GM23338 (cell line): ENCODE measurements around the gene MAMDC2. TPM values are rescaled to one million over a fixed set of nuclear protein-coding genes. Genes with fewer than 3 reads are reported as not detected.

Experiments
- CREB1 ChIP-seq: fragments of 250-450 bp; sonication (Bioruptor Pico); IDR thresholded peaks from 2 replicates; pipeline ENCODE4 v1.5.0; 2020; ENCODE audit warnings: low read depth, mild to moderate bottlenecking, moderate library complexity
- ETS1 ChIP-seq: IDR thresholded peaks from 2 replicates; pipeline ENCODE4 v1.6.1; 2016; ENCODE audit warnings: antibody characterized with exemption
- STAT1 ChIP-seq: IDR thresholded peaks from one replicate; pipeline ENCODE4 v1.6.1; 2016; ENCODE audit warnings: antibody characterized with exemption; ENCODE audit not compliant: unreplicated experiment
- ZNF331 ChIP-seq: fragments of 250-450 bp; sonication (Bioruptor Pico); IDR thresholded peaks from 2 replicates; pipeline ENCODE4 v1.5.0; 2020; ENCODE audit warnings: low read depth, mild to moderate bottlenecking, moderate library complexity
- polyA plus RNA-seq: library from polyadenylated mRNA; unstranded; fragments of >200 nt; fragmentation: Nextera tagmentation; extraction: Ambion mirVana; gene quantifications from 2 replicates; pipeline ENCODE4 v1.2.1, GENCODE V29; 2016
- total RNA-seq: library from RNA; depleted of rRNA; stranded (reverse); fragments of >200 nt; shearing (Covaris generic); gene quantifications from 2 replicates; pipeline ENCODE4 v1.2.3, GENCODE V29; 2014
- TF ChIP-seq, protein P1 (sequence below): fragments of 250-450 bp; sonication (Bioruptor Pico); IDR thresholded peaks from 2 replicates; pipeline ENCODE4 v1.5.0; 2020; ENCODE audit warnings: mild to moderate bottlenecking, moderate library complexity
- TF ChIP-seq, protein P2 (sequence below): IDR thresholded peaks from one replicate; pipeline ENCODE4 v1.6.1; 2018; ENCODE audit warnings: antibody characterized with exemption; ENCODE audit not compliant: unreplicated experiment

MAMDC2 gene
- total and polyA plus RNA-seq, 2 experiments from 2014 or later: 7.7 to 19.6 TPM

- TF ChIP-seq, protein P1, sequence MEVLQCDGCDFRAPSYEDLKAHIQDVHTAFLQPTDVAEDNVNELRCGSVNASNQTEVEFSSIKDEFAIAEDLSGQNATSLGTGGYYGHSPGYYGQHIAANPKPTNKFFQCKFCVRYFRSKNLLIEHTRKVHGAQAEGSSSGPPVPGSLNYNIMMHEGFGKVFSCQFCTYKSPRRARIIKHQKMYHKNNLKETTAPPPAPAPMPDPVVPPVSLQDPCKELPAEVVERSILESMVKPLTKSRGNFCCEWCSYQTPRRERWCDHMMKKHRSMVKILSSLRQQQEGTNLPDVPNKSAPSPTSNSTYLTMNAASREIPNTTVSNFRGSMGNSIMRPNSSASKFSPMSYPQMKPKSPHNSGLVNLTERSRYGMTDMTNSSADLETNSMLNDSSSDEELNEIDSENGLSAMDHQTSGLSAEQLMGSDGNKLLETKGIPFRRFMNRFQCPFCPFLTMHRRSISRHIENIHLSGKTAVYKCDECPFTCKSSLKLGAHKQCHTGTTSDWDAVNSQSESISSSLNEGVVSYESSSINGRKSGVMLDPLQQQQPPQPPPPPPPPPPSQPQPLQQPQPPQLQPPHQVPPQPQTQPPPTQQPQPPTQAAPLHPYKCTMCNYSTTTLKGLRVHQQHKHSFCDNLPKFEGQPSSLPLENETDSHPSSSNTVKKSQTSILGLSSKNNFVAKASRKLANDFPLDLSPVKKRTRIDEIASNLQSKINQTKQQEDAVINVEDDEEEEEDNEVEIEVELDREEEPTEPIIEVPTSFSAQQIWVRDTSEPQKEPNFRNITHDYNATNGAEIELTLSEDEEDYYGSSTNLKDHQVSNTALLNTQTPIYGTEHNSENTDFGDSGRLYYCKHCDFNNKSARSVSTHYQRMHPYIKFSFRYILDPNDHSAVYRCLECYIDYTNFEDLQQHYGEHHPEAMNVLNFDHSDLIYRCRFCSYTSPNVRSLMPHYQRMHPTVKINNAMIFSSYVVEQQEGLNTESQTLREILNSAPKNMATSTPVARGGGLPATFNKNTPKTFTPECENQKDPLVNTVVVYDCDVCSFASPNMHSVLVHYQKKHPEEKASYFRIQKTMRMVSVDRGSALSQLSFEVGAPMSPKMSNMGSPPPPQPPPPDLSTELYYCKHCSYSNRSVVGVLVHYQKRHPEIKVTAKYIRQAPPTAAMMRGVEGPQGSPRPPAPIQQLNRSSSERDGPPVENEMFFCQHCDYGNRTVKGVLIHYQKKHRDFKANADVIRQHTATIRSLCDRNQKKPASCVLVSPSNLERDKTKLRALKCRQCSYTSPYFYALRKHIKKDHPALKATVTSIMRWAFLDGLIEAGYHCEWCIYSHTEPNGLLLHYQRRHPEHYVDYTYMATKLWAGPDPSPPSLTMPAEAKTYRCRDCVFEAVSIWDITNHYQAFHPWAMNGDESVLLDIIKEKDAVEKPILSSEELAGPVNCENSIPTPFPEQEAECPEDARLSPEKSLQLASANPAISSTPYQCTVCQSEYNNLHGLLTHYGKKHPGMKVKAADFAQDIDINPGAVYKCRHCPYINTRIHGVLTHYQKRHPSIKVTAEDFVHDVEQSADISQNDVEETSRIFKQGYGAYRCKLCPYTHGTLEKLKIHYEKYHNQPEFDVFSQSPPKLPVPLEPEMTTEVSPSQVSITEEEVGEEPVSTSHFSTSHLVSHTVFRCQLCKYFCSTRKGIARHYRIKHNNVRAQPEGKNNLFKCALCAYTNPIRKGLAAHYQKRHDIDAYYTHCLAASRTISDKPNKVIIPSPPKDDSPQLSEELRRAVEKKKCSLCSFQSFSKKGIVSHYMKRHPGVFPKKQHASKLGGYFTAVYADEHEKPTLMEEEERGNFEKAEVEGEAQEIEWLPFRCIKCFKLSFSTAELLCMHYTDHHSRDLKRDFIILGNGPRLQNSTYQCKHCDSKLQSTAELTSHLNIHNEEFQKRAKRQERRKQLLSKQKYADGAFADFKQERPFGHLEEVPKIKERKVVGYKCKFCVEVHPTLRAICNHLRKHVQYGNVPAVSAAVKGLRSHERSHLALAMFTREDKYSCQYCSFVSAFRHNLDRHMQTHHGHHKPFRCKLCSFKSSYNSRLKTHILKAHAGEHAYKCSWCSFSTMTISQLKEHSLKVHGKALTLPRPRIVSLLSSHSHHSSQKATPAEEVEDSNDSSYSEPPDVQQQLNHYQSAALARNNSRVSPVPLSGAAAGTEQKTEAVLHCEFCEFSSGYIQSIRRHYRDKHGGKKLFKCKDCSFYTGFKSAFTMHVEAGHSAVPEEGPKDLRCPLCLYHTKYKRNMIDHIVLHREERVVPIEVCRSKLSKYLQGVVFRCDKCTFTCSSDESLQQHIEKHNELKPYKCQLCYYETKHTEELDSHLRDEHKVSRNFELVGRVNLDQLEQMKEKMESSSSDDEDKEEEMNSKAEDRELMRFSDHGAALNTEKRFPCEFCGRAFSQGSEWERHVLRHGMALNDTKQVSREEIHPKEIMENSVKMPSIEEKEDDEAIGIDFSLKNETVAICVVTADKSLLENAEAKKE (CRISPR knock-in tag): no peak
- no peak for TF ChIP-seq CREB1
- TF ChIP-seq ZNF331 (CRISPR knock-in tag): no peak
- TF ChIP-seq ETS1: no peak
- no peak for TF ChIP-seq STAT1
- TF ChIP-seq, protein P2, sequence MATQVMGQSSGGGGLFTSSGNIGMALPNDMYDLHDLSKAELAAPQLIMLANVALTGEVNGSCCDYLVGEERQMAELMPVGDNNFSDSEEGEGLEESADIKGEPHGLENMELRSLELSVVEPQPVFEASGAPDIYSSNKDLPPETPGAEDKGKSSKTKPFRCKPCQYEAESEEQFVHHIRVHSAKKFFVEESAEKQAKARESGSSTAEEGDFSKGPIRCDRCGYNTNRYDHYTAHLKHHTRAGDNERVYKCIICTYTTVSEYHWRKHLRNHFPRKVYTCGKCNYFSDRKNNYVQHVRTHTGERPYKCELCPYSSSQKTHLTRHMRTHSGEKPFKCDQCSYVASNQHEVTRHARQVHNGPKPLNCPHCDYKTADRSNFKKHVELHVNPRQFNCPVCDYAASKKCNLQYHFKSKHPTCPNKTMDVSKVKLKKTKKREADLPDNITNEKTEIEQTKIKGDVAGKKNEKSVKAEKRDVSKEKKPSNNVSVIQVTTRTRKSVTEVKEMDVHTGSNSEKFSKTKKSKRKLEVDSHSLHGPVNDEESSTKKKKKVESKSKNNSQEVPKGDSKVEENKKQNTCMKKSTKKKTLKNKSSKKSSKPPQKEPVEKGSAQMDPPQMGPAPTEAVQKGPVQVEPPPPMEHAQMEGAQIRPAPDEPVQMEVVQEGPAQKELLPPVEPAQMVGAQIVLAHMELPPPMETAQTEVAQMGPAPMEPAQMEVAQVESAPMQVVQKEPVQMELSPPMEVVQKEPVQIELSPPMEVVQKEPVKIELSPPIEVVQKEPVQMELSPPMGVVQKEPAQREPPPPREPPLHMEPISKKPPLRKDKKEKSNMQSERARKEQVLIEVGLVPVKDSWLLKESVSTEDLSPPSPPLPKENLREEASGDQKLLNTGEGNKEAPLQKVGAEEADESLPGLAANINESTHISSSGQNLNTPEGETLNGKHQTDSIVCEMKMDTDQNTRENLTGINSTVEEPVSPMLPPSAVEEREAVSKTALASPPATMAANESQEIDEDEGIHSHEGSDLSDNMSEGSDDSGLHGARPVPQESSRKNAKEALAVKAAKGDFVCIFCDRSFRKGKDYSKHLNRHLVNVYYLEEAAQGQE: no peak
Observed at GRCh38 chr9:70107558-70107957, 63.9 kb downstream of the MAMDC2 start (continued).
